GM12865 (cell line): ENCODE results near the gene VEGFC.
A peak's percentile ranks its signal among the peaks of the same experiment; 100 is the strongest.

Source experiments
- DNase-seq: peaks from one replicate; pipeline ENCODE4 v3.0.0; 2010; ENCODE audit warnings: low read depth
- H3K4me3 ChIP-seq: 2 replicates; pipeline ENCODE4 v1.5.1; 2011; ENCODE audit warnings: mild to moderate bottlenecking, low read depth, low read length, control low read depth
- CTCF ChIP-seq: IDR thresholded peaks from 2 replicates; pipeline ENCODE4 v1.5.1; 2011; ENCODE audit warnings: low read length, control low read depth, low read depth, inconsistent platforms; ENCODE audit not compliant: insufficient read depth; ENCODE audit errors: missing control alignments

VEGFC gene

GRCh38 chr4:176834531-176834930 is 41.8 kb upstream of the VEGFC start:
- DNase-seq = no peak
- no peak for TF ChIP-seq CTCF
- H3K4me3 ChIP-seq = no peak overlapping the region

GRCh38 chr4:176833400-176834175 is 40.9 kb upstream of the VEGFC start:
- DNase-seq = no peak
- TF ChIP-seq CTCF = no peak
- no peak overlapping the region for H3K4me3 ChIP-seq

- no peak for DNase-seq
- no peak for TF ChIP-seq CTCF
- no peak overlapping the region for H3K4me3 ChIP-seq
Measured at GRCh38 chr4:176830971-176831370, 38.2 kb upstream of the VEGFC start.

- no peak for DNase-seq
- no peak for TF ChIP-seq CTCF
- no peak overlapping the region for H3K4me3 ChIP-seq
Measured at GRCh38 chr4:176825586-176825985, 32.9 kb upstream of the VEGFC start.

GRCh38 chr4:176824645-176825366 is 32.1 kb upstream of the VEGFC start:
- DNase-seq = no peak
- TF ChIP-seq CTCF = no peak
- H3K4me3 ChIP-seq = no peak overlapping the region

GRCh38 chr4:176818531-176818930 is 25.8 kb upstream of the VEGFC start:
- TF ChIP-seq CTCF = no peak
- no peak overlapping the region for H3K4me3 ChIP-seq
- DNase-seq = no peak

- DNase-seq = peak; percentile 43
- no peak overlapping the region for H3K4me3 ChIP-seq
- no peak for TF ChIP-seq CTCF
Measured at GRCh38 chr4:176817204-176817603, 24.5 kb upstream of the VEGFC start.
